Measurements from ENCODE around the gene XPNPEP2.

The XPNPEP2 gene

DNA sequence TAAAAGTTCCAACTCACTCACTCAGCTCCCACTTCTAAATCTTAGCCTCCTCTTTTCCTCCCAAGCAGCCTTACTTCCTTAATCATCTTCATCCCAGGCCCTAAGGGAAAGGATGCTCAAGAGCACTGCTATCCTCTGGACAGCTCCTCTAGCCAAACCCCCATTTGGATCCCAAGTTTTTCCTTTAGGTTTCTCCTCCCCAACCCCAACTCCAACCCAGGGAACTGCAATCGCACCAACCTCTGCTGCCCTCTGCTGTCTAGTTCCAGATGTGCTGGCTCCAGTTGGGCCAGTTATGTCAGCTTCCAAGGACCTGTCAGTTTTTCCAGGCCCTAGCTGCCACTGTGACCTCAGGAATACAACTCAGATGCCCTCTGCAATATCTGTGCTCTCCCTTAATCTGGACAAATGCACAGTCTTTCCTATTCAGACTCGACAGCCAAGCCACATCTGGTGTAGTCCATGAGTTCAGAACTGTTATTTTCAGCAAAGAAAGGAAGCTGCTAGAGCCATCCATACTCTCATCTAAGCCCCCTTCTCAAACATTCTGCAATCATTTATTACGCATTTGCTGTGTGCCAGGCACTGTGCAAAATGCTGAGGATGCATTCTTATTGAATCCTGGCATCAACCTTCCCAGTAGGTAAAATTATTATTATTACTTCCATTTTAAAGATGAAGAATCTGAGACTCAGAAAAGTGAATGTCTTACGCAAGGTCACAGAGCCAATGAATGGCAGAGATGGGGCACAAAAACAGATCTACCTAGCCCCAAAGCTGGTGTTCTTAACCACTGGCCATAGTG, 12.3 kb upstream of the XPNPEP2 start:
- H3K9me3 ChIP-seq (ENCODE audit: control insufficient read depth, insufficient read depth, low read length), result no peaks in the 10 kb centered on the region
- no peak overlapping the region for H3K27ac ChIP-seq (ENCODE audit: low read depth, low read length)
- H3K79me2 ChIP-seq (ENCODE audit: control insufficient read depth, low read length), result no peaks in the 10 kb centered on the region
- H3K9me2 ChIP-seq (replicated peaks; ENCODE audit: control insufficient read depth, low read length), result no peaks in the 10 kb centered on the region
- no peak overlapping the region for H3K4me3 ChIP-seq (ENCODE audit: low read length)
- H3K4me1 ChIP-seq (ENCODE audit: control insufficient read depth, low read length), result no peaks in the 10 kb centered on the region
- no peaks in the 10 kb centered on the region for H3K27me3 ChIP-seq (ENCODE audit: control insufficient read depth, low read length)
- no peak overlapping the region for H3K4me2 ChIP-seq (ENCODE audit: low read length)
- H3K36me3 ChIP-seq (ENCODE audit: control insufficient read depth, low read length), result no peaks in the 10 kb centered on the region
- H4K20me1 ChIP-seq (ENCODE audit: control insufficient read depth, insufficient read depth, low read depth, low read length), result no peaks in the 10 kb centered on the region
- no peaks in the 10 kb centered on the region for H3F3A ChIP-seq (ENCODE audit: control insufficient read depth, insufficient read depth)
- no peak for TF ChIP-seq EZH2phosphoT487 (IDR thresholded peaks at IDR 0.05; ENCODE audit: borderline replicate concordance, low read length)
- TF ChIP-seq, protein P1, sequence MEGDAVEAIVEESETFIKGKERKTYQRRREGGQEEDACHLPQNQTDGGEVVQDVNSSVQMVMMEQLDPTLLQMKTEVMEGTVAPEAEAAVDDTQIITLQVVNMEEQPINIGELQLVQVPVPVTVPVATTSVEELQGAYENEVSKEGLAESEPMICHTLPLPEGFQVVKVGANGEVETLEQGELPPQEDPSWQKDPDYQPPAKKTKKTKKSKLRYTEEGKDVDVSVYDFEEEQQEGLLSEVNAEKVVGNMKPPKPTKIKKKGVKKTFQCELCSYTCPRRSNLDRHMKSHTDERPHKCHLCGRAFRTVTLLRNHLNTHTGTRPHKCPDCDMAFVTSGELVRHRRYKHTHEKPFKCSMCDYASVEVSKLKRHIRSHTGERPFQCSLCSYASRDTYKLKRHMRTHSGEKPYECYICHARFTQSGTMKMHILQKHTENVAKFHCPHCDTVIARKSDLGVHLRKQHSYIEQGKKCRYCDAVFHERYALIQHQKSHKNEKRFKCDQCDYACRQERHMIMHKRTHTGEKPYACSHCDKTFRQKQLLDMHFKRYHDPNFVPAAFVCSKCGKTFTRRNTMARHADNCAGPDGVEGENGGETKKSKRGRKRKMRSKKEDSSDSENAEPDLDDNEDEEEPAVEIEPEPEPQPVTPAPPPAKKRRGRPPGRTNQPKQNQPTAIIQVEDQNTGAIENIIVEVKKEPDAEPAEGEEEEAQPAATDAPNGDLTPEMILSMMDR (IDR thresholded peaks at IDR 0.05; ENCODE audit: low read depth, low read length, poor library complexity, severe bottlenecking), result peak; percentile 66

DNA sequence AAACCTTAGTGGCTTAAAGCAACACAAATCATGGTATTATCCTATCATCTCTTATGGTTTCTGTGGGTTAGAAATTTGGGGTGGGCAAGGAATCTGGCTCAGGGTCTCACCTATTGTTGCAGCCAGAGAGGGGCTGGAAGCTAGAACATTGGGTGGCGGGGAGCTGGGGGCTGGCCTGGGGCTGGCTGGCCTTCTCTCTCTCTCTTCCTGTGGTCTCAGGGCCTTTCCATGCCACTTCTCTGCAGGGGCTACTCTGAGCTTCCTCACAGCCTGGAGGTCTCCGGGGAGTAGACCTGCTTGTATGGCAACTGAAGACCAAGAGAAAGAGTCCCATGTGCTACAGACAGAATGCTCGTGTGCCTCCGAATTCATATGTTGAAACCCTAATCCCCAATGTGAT, 10.7 kb upstream of the XPNPEP2 start:
- no peaks in the 10 kb centered on the region for H3K36me3 ChIP-seq (ENCODE audit: control insufficient read depth, low read length)
- no peaks in the 10 kb centered on the region for H3K9me2 ChIP-seq (replicated peaks; ENCODE audit: control insufficient read depth, low read length)
- no peaks in the 10 kb centered on the region for H4K20me1 ChIP-seq (ENCODE audit: control insufficient read depth, insufficient read depth, low read depth, low read length)
- H3K4me1 ChIP-seq (ENCODE audit: control insufficient read depth, low read length), result peaks cover 8% of the 10 kb centered on the region
- TF ChIP-seq, protein P1 (IDR thresholded peaks at IDR 0.05; ENCODE audit: low read depth, low read length, poor library complexity, severe bottlenecking), result no peak
- TF ChIP-seq EZH2phosphoT487 (IDR thresholded peaks at IDR 0.05; ENCODE audit: borderline replicate concordance, low read length), result no peak
- no peak overlapping the region for H3K4me2 ChIP-seq (ENCODE audit: low read length)
- H3K4me3 ChIP-seq (ENCODE audit: low read length), result no peak overlapping the region
- no peaks in the 10 kb centered on the region for H3F3A ChIP-seq (ENCODE audit: control insufficient read depth, insufficient read depth)
- no peaks in the 10 kb centered on the region for H3K9me3 ChIP-seq (ENCODE audit: control insufficient read depth, insufficient read depth, low read length)
- H3K27ac ChIP-seq (ENCODE audit: low read depth, low read length), result no peak overlapping the region
- H3K79me2 ChIP-seq (ENCODE audit: control insufficient read depth, low read length), result no peaks in the 10 kb centered on the region
- no peaks in the 10 kb centered on the region for H3K27me3 ChIP-seq (ENCODE audit: control insufficient read depth, low read length)

DNA sequence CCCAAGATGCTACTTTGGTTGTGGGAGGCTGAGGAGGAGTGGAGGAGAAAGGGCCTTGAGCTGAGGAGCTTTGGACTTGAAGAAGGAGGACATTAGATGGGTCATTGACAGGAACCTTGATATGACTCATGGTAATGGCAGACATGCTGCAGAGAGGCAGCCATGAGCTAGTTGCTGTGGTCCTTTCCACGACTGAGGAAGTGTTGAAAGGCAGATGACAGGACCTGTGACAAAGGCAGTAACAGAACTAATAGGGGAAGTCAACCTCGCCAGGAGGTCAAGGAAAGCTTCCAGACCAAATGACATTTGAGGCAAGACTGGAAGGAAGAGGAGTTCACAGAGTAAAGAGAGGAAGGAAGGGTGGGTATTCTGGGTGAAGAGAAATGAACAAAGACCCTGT, 7.6 kb upstream of the XPNPEP2 start:
- no peaks in the 10 kb centered on the region for H3F3A ChIP-seq (ENCODE audit: control insufficient read depth, insufficient read depth)
- H3K27ac ChIP-seq (ENCODE audit: low read depth, low read length), result no peak overlapping the region
- no peaks in the 10 kb centered on the region for H3K9me2 ChIP-seq (replicated peaks; ENCODE audit: control insufficient read depth, low read length)
- no peaks in the 10 kb centered on the region for H3K79me2 ChIP-seq (ENCODE audit: control insufficient read depth, low read length)
- H4K20me1 ChIP-seq (ENCODE audit: control insufficient read depth, insufficient read depth, low read depth, low read length), result no peaks in the 10 kb centered on the region
- peaks cover 10% of the 10 kb centered on the region for H3K4me1 ChIP-seq (ENCODE audit: control insufficient read depth, low read length)
- H3K4me3 ChIP-seq (ENCODE audit: low read length), result no peak overlapping the region
- no peaks in the 10 kb centered on the region for H3K27me3 ChIP-seq (ENCODE audit: control insufficient read depth, low read length)
- H3K4me2 ChIP-seq (ENCODE audit: low read length), result no peak overlapping the region
- H3K36me3 ChIP-seq (ENCODE audit: control insufficient read depth, low read length), result no peaks in the 10 kb centered on the region
- H3K9me3 ChIP-seq (ENCODE audit: control insufficient read depth, insufficient read depth, low read length), result no peaks in the 10 kb centered on the region
- TF ChIP-seq, protein P1 (IDR thresholded peaks at IDR 0.05; ENCODE audit: low read depth, low read length, poor library complexity, severe bottlenecking), result no peak
- TF ChIP-seq EZH2phosphoT487 (IDR thresholded peaks at IDR 0.05; ENCODE audit: borderline replicate concordance, low read length), result no peak
